Superior temporal gyrus (tissue), 1 donor: ENCODE results near the gene SREBF2.
A peak's percentile ranks its signal among the peaks of the same experiment; 100 is the strongest.
"Not testable (repeated sequence)": the region's sequence is repeated elsewhere in the genome, so short reads cannot be mapped to it uniquely, and the experiment has no call there.

Source experiments
- DNase-seq: peaks from one replicate; pipeline ENCODE4 v3.0.0-alpha.2; 2016; ENCODE audit errors: extremely low spot score

Gene SREBF2

DNA sequence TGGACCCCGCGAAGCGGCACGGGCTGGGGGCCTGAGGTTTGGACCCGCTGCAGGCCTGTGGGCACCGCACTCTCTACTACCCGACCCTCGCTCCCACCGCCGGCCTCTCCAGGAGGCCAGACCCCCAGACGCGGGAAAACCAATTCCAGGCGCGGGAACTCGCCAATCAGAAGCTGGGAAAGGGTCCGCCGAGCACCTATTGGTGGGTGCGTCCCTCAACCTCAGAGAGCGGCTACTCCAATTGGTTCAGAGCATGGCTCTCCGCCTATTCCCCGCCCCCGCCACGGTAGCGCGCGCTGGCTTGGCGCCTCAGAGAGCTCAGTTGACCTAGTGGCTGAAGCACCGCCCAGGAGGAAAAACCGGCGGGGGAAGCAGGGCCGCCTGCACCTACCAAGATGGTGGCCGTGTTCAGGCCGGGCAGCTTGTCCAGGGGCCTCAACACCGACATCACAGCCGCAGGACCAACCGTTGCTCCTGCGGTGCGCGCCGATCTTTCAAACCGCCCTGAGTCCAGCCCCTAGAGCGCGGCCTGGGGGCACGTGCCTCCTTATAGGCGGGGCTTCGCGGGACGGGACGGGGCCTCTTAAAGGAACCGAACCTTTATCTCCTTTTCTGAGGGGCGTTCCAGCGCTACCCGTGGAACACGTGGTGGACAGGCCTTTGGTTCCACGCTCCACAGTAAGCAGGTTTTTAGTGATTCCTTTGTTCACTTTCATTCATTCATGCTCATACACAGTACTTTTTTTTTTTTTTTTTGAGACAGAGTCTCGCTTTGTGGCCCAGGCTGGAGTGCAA, 113.9 kb downstream of the SREBF2 start, which contains the start of gene CENPM:
CENPM (minus strand) TSS at position 524 of the 795 bp plus-strand sequence; CDS start at position 448, 76 bp downstream.
- peak; percentile 91 for DNase-seq

DNA sequence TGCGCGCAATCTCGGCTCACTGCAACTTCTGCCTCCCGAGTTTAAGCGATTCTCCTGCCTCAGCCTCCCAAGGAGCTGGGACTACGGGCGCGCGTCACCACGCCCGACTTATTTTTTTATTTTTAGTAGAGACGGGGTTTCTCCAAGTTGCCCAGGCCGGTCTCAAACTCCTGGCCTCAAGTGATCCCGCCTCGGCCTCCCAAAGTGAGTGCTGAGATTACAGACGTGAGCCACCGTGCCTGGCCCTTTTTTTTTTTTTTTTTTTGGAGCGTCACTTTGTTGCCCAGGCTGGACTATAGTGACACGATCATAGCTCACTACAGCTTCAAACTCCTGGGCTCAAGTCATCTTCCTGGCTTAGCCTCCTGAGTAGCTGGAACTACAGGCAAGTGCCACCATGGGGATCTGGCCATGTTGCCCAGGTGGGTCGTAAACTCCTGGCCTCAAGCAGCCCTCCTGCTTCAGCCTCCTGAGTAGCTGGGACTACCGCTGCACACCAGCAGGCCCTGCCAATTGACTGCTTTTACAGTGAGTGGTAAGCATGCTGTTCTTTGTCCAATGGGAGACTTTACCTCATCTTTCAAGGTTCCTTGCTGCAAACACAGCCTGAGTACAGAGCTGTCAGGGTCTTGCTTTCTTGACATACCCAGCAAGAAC, 114.6 kb downstream of the SREBF2 start:
- DNase-seq = no peak

DNA sequence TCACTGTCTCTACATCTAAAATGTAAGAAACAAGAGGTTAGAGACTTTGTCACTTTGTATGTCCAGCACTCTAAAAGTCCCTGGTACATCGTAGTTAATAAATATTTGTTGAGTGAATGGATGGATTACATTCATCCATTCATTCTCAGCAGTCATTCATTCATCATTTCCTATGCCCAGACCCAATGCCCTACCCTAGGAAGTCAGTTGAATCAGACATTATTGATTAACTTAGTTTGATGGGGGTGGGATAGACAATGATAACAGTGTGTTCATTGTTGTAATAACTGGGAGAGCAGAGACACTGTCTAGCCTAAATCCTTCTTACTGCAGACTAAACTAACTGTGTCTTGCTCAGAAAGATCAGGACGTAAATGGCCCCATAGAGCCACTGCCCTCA, 115.2 kb downstream of the SREBF2 start:
- DNase-seq = no peak

DNA sequence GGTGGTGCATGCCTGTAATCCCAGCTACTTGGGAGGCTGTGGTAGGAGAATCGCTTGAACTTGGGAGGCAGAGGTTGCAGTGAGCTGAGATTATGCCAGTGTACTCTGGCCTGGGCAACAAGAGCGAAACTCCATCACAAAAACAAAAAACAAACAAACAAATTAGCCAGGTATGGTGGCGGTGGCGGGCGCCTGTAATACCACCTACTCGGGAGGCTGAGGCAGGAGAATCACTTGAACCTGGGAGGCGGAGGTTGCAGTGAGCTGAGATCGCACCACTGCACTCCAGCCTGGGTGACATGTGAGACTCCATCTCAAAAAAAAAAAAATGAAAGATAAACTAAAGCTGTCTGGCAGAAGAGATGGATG, 116.0 kb downstream of the SREBF2 start:
- DNase-seq = not testable (repeated sequence)

DNA sequence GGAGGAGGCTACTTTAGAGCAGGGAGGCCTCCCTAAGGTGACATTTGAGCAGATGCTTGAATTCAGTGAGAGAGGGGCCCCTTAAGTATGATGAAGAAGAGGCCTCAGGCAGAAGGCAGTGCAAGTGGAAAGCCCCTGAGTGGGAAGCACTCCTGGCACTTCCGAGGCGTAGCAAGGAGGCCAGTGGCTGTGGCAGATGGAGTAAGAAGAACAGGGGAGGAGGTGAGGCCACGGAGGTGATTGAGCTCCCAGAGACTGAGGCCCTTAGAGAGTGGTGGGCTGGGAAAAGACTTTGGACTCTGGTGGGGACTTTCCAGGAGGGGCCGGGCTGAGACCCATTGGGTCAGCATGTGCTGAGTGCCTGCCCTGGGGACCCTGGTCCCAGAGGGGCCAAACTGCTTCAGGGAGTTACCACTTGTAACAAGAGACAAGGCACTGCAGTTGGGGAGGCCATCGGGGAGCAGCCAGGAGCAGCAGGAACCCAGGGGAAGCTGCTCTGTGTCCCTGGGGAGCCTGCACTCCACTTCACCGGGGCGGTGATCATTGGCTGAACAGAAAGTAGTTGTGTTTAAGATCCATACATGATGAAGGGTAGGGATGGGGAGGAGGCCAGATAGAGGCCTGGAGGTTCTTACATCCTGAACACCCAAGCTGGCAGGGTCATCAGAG, 116.5 kb downstream of the SREBF2 start:
- no peak for DNase-seq

DNA sequence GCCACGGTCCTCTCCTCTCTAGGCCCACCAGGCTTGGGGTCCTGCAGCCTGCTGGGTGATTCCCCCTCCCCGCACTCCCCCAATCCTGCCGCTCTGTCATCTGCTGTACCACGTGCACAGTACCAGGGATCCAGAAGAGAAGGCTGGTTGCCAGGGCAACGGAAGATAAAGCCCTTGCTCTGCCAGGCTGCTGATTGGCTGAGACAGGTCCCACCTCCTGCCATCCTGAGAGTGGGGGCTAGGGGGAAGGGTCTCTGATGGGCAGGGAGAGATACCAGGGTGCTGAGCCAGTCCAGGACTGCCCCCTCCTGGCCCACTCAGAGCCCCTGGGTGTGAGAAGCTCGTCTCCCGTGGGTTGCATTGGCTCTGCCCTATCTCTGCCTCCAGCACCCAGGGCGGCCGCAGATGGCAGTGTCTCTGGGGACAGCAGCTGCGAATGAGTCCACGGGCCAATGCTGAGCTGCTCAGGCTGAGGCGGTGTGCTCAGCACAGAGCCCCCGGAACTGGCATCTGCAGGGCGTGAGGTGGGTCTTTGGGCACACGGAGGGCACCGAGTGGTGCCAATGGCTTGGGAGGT, 119.1 kb downstream of the SREBF2 start, which contains the start of gene SMIM45:
SMIM45 (plus strand) TSS at position 253 of the 577 bp plus-strand sequence.
- DNase-seq = peak; percentile 93

DNA sequence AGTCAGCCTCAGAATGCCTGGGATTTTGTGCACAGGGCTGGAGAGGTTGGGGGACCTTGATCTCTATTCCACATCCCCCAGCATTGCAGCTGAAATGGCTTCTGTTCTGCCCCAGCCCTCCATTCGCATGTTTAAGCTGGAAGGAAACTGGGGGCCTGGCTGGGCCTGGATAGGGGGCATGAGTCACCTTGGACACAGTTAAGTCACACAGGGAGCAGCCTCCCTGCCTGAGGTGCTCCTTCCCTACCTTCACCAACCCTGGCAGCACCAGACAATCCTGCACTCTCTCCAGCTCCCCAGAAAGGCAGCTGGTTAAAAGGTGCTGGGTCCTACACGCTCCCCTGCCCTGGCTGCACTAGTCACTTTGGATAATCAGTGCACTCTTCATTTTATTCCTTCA, 119.8 kb downstream of the SREBF2 start:
- no peak for DNase-seq
